IMR-90 (cell line): ENCODE measurements around the gene SYT2. TPM values are rescaled to one million over a fixed set of nuclear protein-coding genes. Genes with fewer than 3 reads are reported as not detected.

Experiments used
- ATAC-seq: fragments of 200-7000 bp; cut with Tn5 transposase; 2 replicates; pipeline ENCODE4 v1.9.1; 2020; ENCODE audit warnings: low read depth, mild to moderate bottlenecking, moderate library complexity
- BruUV-seq: library from RNA; stranded (reverse); fragments of 400-500 nt; replicated peaks from 2 replicates; lab custom pipeline; 2021; lab: Mats Ljungman, UMichigan
- CTCF ChIA-PET: fragments of 300-600 bp; formaldehyde crosslinking; extraction: SDS; loops from one replicate; lab custom pipeline; 2021; ENCODE audit warnings: antibody characterized with exemption; lab: Yijun Ruan, JAX
- POLR2A ChIA-PET: fragments of 300-600 bp; sonication (Branson Sonifier 250); formaldehyde crosslinking; loops from one replicate; lab custom pipeline; 2022; ENCODE audit warnings: antibody characterized with exemption; ENCODE audit not compliant: unreplicated experiment; lab: Charles Lee
- DNase-seq: peaks from one replicate; pipeline ENCODE4 v3.0.0; 2013
- H2AFZ ChIP-seq: replicated peaks from 2 replicates; pipeline ENCODE3; 2013; ENCODE audit warnings: low read length, mild to moderate bottlenecking; ENCODE audit not compliant: poor library complexity
- H2AK5ac ChIP-seq: 2 replicates; pipeline ENCODE4 v1.6.1; 2013; ENCODE audit warnings: low read depth, low read length, inconsistent platforms
- H2AK9ac ChIP-seq: replicated peaks from 2 replicates; pipeline ENCODE3; 2013; ENCODE audit warnings: mild to moderate bottlenecking, low read depth, low read length, moderate library complexity; ENCODE audit not compliant: poor library complexity
- H2BK120ac ChIP-seq: 2 replicates; pipeline ENCODE4 v1.6.1; 2013; ENCODE audit warnings: low read depth, low read length, inconsistent platforms
- H2BK15ac ChIP-seq: 3 replicates; pipeline ENCODE4 v1.6.1; 2013; ENCODE audit warnings: low read depth, low read length, inconsistent platforms
- H2BK20ac ChIP-seq: 2 replicates; pipeline ENCODE4 v1.6.1; 2013; ENCODE audit warnings: low read depth, mild to moderate bottlenecking, inconsistent platforms, low read length, moderate library complexity
- H2BK5ac ChIP-seq: 2 replicates; pipeline ENCODE4 v1.6.1; 2013; ENCODE audit warnings: mild to moderate bottlenecking, low read depth, low read length, inconsistent platforms; ENCODE audit not compliant: poor library complexity, severe bottlenecking
- H3K14ac ChIP-seq: replicated peaks from 2 replicates; pipeline ENCODE4 v1.6.1; 2013; ENCODE audit warnings: low read depth, low read length, inconsistent platforms
- H3K18ac ChIP-seq: 2 replicates; pipeline ENCODE4 v1.6.1; 2013; ENCODE audit warnings: low read depth, low read length, control low read depth
- H3K23ac ChIP-seq: 2 replicates; pipeline ENCODE4 v1.6.1; 2013; ENCODE audit warnings: low read depth, low read length, inconsistent platforms
- H3K27ac ChIP-seq: 2 replicates; pipeline ENCODE4 v1.5.1; 2013; ENCODE audit warnings: mild to moderate bottlenecking, control low read depth, low read length; ENCODE audit not compliant: insufficient read depth
- H3K27me3 ChIP-seq: 2 replicates; pipeline ENCODE4 v1.6.1; 2013; ENCODE audit warnings: low read length; ENCODE audit not compliant: control insufficient read depth, insufficient read depth
- H3K36me3 ChIP-seq: 2 replicates; pipeline ENCODE4 v1.6.1; 2013; ENCODE audit warnings: low read length, mixed read lengths; ENCODE audit not compliant: control insufficient read depth, insufficient read depth
- H3K4ac ChIP-seq: 2 replicates; pipeline ENCODE4 v1.6.1; 2013; ENCODE audit warnings: low read depth, low read length, inconsistent platforms
- H3K4me1 ChIP-seq: 2 replicates; pipeline ENCODE4 v1.6.1; 2013; ENCODE audit warnings: low read length, mixed read lengths; ENCODE audit not compliant: control insufficient read depth, insufficient read depth
- H3K4me2 ChIP-seq: 2 replicates; pipeline ENCODE4 v1.6.1; 2013; ENCODE audit warnings: low read depth, mild to moderate bottlenecking, control low read depth, low read length, moderate library complexity
- H3K4me3 ChIP-seq: 2 replicates; pipeline ENCODE4 v1.5.1; 2013; ENCODE audit warnings: low read depth, mild to moderate bottlenecking, control low read depth, low read length, moderate library complexity; ENCODE audit not compliant: insufficient read depth
- H3K56ac ChIP-seq: 2 replicates; pipeline ENCODE4 v1.6.1; 2013; ENCODE audit warnings: low read length, inconsistent platforms; ENCODE audit not compliant: insufficient read depth; ENCODE audit errors: extremely low read depth
- H3K79me1 ChIP-seq, 2 experiments: 2 replicates each; pipeline ENCODE4 v1.6.1; 2013; ENCODE audit warnings: low read length in 2 of 2, inconsistent platforms in 1 of 2, low read depth in 1 of 2
- H3K9ac ChIP-seq: 2 replicates; pipeline ENCODE4 v1.6.1; 2013; ENCODE audit warnings: low read depth, low read length, control low read depth
- H3K9me1 ChIP-seq: 2 replicates; pipeline ENCODE4 v1.6.1; 2013; ENCODE audit warnings: low read length, inconsistent platforms; ENCODE audit not compliant: insufficient read depth
- H3K9me3 ChIP-seq: 2 replicates; pipeline ENCODE4 v1.6.1; 2013; ENCODE audit warnings: low read length; ENCODE audit not compliant: control insufficient read depth, insufficient read depth
- H4K20me1 ChIP-seq: 2 replicates; pipeline ENCODE4 v1.6.1; 2013; ENCODE audit warnings: low read length, inconsistent platforms; ENCODE audit not compliant: insufficient read depth
- H4K5ac ChIP-seq: 2 replicates; pipeline ENCODE4 v1.6.1; 2013; ENCODE audit warnings: mild to moderate bottlenecking, low read depth, low read length, control low read depth
- H4K8ac ChIP-seq, 2 experiments: 2 replicates each; pipeline ENCODE4 v1.6.1; 2013; ENCODE audit warnings: low read depth in 2 of 2, low read length in 2 of 2, control low read depth in 1 of 2, inconsistent platforms in 1 of 2
- H4K91ac ChIP-seq: 2 replicates; pipeline ENCODE4 v1.6.1; 2013; ENCODE audit warnings: low read depth, low read length, inconsistent platforms; ENCODE audit not compliant: insufficient read depth
- BHLHE40 ChIP-seq: fragments of 150-350 bp; IDR thresholded peaks from 2 replicates; pipeline ENCODE4 v1.6.1; 2016; ENCODE audit warnings: mild to moderate bottlenecking, low read depth, low read length
- CEBPB ChIP-seq: IDR thresholded peaks from 2 replicates; pipeline ENCODE4 v1.6.1; 2012; ENCODE audit warnings: low read depth, low read length, improper control_type of control experiment
- CHD1 ChIP-seq: IDR thresholded peaks from 2 replicates; pipeline ENCODE4 v1.6.1; 2012; ENCODE audit warnings: low read depth, low read length, improper control_type of control experiment
- CTCF ChIP-seq: conservative IDR thresholded peaks from 2 replicates; pipeline ENCODE4 v1.5.1; 2012; ENCODE audit warnings: mild to moderate bottlenecking, low read depth, low read length, improper control_type of control experiment
- ELK1 ChIP-seq: fragments of 150-350 bp; IDR thresholded peaks from 2 replicates; pipeline ENCODE4 v1.6.1; 2016; ENCODE audit warnings: low read depth, mild to moderate bottlenecking, low read length, moderate library complexity, borderline replicate concordance
- MAFK ChIP-seq: IDR thresholded peaks from 2 replicates; pipeline ENCODE4 v1.6.1; 2012; ENCODE audit warnings: low read depth, low read length, improper control_type of control experiment
- MAZ ChIP-seq: IDR thresholded peaks from 2 replicates; pipeline ENCODE4 v1.6.1; 2012; ENCODE audit warnings: low read depth, mild to moderate bottlenecking, low read length, improper control_type of control experiment, moderate library complexity, borderline replicate concordance
- MXI1 ChIP-seq: IDR thresholded peaks from 2 replicates; pipeline ENCODE4 v1.6.1; 2012; ENCODE audit warnings: low read depth, mild to moderate bottlenecking, low read length, moderate library complexity, borderline replicate concordance
- NFE2L2 ChIP-seq: fragments of 150-350 bp; IDR thresholded peaks from 2 replicates; pipeline ENCODE4 v1.6.1; 2016; ENCODE audit warnings: low read depth, mild to moderate bottlenecking, low read length
- POLR2A ChIP-seq: IDR thresholded peaks from 2 replicates; pipeline ENCODE4 v1.6.1; 2012; ENCODE audit warnings: mild to moderate bottlenecking, low read depth, low read length
- RAD21 ChIP-seq: IDR thresholded peaks from 2 replicates; pipeline ENCODE4 v1.6.1; 2012; ENCODE audit warnings: low read length, improper control_type of control experiment
- RCOR1 ChIP-seq: IDR thresholded peaks from 2 replicates; pipeline ENCODE4 v1.6.1; 2012; ENCODE audit warnings: mild to moderate bottlenecking, low read length, improper control_type of control experiment; ENCODE audit not compliant: insufficient replicate concordance
- RFX5 ChIP-seq: IDR thresholded peaks from 2 replicates; pipeline ENCODE4 v1.8.0; 2012; ENCODE audit warnings: low read depth, mild to moderate bottlenecking, low read length, moderate library complexity
- WGBS, 2 experiments: methylation state at CpG; one replicate each; pipeline versions ENCODE4 v1.1.5 to v1.1.7; 2013; ENCODE audit warnings: missing lambda C conversion rate in 2 of 2; ENCODE audit not compliant: insufficient read length in 1 of 2; ENCODE audit errors: extremely low coverage in 2 of 2; 5-methylcytosine and 5-hydroxymethylcytosine counted together
- dilution Hi-C: fragments of 300-500 bp; cut with HindIII; formaldehyde crosslinking; loops from one replicate; pipeline ENCODE4 v1.14.3; 2018; ENCODE audit warnings: low sequenced_read_pairs; ENCODE audit not compliant: unreplicated experiment
- in situ Hi-C: fragments of 300-500 bp; cut with MboI; formaldehyde crosslinking; loops from 3 replicates; pipeline ENCODE4 v1.14.3; 2019; ENCODE audit warnings: low sequenced_read_pairs, inconsistent platforms, mixed read lengths
- intact Hi-C: fragments of 100-400 bp; cut with micrococcal nuclease; formaldehyde crosslinking; loops from 2 replicates; pipeline ENCODE4 v1.10.0; 2022
- polyA plus RNA-seq, 3 experiments: library from polyadenylated mRNA; depleted of rRNA; stranded (reverse); fragments of >200 nt; gene quantifications; 2 replicates each; pipeline ENCODE4 v1.2.3, GENCODE V29; 2012; ENCODE audit warnings: low replicate concordance in 1 of 3
- total RNA-seq: library from RNA; depleted of rRNA; stranded (reverse); fragments of >200 nt; gene quantifications from 2 replicates; pipeline ENCODE4 v1.2.3, GENCODE V29; 2012

The SYT2 gene
- total and polyA plus RNA-seq, 2 of the 4 experiments (the other 2 are of a cell fraction), result under 0.01 TPM

GRCh38 chr1:202704601-202705000 lies 5.7 kb downstream of the SYT2 start:
- BruUV-seq, result no TSS peak
- ATAC-seq (no peak), DNase-seq (no peak)
- H4K91ac ChIP-seq, result no peak overlapping the region
- no peak overlapping the region for H2BK15ac ChIP-seq
- POLR2A ChIA-PET, result no interaction called here
- H2AK9ac ChIP-seq, result no peak overlapping the region
- H3K4ac ChIP-seq, result no peak overlapping the region
- CTCF ChIA-PET, result no interaction called here
- no peak overlapping the region for H2AFZ ChIP-seq
- H3K56ac ChIP-seq, result no peak overlapping the region
- H3K79me1 ChIP-seq, result no peaks in the 10 kb centered on the region
- H3K27me3 ChIP-seq, result peaks cover 88% of the 10 kb centered on the region
- no peak overlapping the region for H3K4me3 ChIP-seq
- no peak overlapping the region for H3K27ac ChIP-seq
- H3K9me1 ChIP-seq, result no peaks in the 10 kb centered on the region
- H2BK120ac ChIP-seq, result no peak overlapping the region
- H4K5ac ChIP-seq, result no peak overlapping the region
- no peak overlapping the region for H3K9ac ChIP-seq
- intact Hi-C loops, result no loop called here
- H2BK5ac ChIP-seq, result no peak overlapping the region
- no peak overlapping the region for H2AK5ac ChIP-seq
- dilution Hi-C loops, result no loop called here
- no peak overlapping the region for H3K4me2 ChIP-seq
- no peak overlapping the region for H3K14ac ChIP-seq
- no peaks in the 10 kb centered on the region for H3K9me3 ChIP-seq
- no peak overlapping the region for H4K8ac ChIP-seq
- WGBS, 2 experiments, result 40% methylated on average over 1 of the region's 4 CpGs; no CpG with 5 or more reads in 1 of the 2 experiments
- no peak overlapping the region for H3K18ac ChIP-seq
- no peaks in the 10 kb centered on the region for H3K36me3 ChIP-seq
- no peaks in the 10 kb centered on the region; the same call in 1 of the 2 replicates for H4K20me1 ChIP-seq
- in situ Hi-C loops, result no loop called here
- H3K23ac ChIP-seq, result no peak overlapping the region
- no peak overlapping the region for H2BK20ac ChIP-seq
- no peaks in the 10 kb centered on the region for H3K4me1 ChIP-seq
- TF ChIP-seq MAZ (no peak), POLR2A (no peak), RAD21 (no peak), CEBPB (no peak), CHD1 (no peak), BHLHE40 (no peak), MAFK (no peak), RCOR1 (no peak), MXI1 (no peak), ELK1 (no peak), RFX5 (no peak), CTCF (no peak), NFE2L2 (no peak)
